ENCODE data around the gene SEMA5A. TPM values are rescaled to one million over a fixed set of nuclear protein-coding genes. Genes with fewer than 3 reads are reported as not detected.

SEMA5A gene
- total and polyA plus RNA-seq, 2 of the 8 experiments (the other 6 are each of a cell fraction or from before 2014, with no cell fraction given), result 5.3 to 8.9 TPM

DNA sequence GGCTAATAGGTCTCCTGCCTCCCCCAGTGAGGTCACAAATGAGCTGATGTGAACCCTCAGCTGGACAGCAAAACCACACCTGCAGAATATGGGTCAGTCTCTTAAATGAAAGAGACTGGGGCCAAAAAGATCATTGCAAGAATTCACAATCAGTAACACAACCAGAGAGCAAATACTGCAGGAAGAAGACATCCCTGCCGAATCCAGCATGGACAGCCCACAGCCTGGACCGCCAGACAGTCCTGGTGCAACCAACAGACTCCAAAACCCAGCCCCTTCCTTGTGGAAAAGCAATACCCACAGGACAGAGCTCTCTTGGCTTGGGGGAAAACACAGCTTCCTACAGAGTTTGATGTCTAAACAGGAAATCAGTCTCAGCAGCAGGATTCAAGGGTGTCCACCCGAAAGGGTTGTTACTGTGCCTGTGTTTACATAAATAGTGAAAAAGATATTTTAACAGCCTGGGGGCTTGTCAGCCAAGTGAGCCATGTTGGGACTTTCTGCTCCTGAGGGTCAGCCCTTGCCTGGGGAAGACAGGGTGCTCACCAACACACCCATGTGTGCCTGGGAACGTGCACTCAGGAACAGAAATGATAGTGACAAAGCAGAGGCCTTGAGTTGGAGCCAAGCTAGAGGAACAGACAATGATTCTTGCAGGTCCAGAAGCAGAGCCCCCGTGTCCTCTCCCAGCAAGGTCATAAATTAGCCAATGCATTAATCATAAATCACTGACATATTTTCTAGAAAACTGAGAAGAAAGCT, 106.2 kb downstream of the SEMA5A start:
- Histone ChIP-seq H3K27me3 (replicated peaks in 1 of 4; ENCODE audit: control insufficient read depth in 3 of 4, extremely low read depth in 1 of 4, insufficient read depth in 3 of 4, low read length in 3 of 4) (no peaks in the 10 kb centered on the region), H2AK5ac (ENCODE audit: low read depth, low read length) (no peak overlapping the region), H2BK20ac (ENCODE audit: low read length) (no peak overlapping the region), H3K56ac (replicated peaks; ENCODE audit: insufficient read length, low read depth, low read length) (no peak overlapping the region), H2AFZ (ENCODE audit: low read length) (no peak overlapping the region), H3K79me1 (ENCODE audit: low read depth, low read length) (no peaks in the 10 kb centered on the region), H2BK15ac (ENCODE audit: low read length) (no peak overlapping the region), H3K27ac (ENCODE audit: low read depth, low read length) (no peak overlapping the region), H3K9me3 (ENCODE audit: insufficient read depth in 2 of 2, low read depth in 1 of 2, low read length in 1 of 2) (peaks cover 2 to 3% of the 10 kb centered on the region in 2 experiments; a peak in 1 of 4 replicates), H3K79me2 (ENCODE audit: control insufficient read depth in 1 of 2, insufficient read depth in 2 of 2, low read length in 2 of 2) (no peaks in the 10 kb centered on the region), H3K36me3 (ENCODE audit: control insufficient read depth in 2 of 4, insufficient read depth in 4 of 4, low read length in 3 of 4) (no peaks in the 10 kb centered on the region; a peak in 2 of 8 replicates), H3K23ac (ENCODE audit: insufficient read length) (no peak overlapping the region), H4K8ac (ENCODE audit: extremely low read depth, insufficient read depth, low read length) (no peak overlapping the region), H3K14ac (ENCODE audit: insufficient read length) (no peak overlapping the region), H4K91ac (replicated peaks; ENCODE audit: insufficient read length, low read length) (no peak overlapping the region), H4K5ac (ENCODE audit: insufficient read length, low read depth, low read length) (no peak overlapping the region), H3K23me2 (ENCODE audit: low read depth, low read length) (no peaks in the 10 kb centered on the region), H3K4me3 (ENCODE audit: extremely low read depth in 1 of 4, insufficient read depth in 2 of 4, low read depth in 3 of 4, low read length in 4 of 4) (no peak overlapping the region), H3K18ac (ENCODE audit: extremely low read depth, low read length) (no peak overlapping the region), H2BK120ac (replicated peaks; ENCODE audit: low read depth, low read length) (no peak overlapping the region), H3K4ac (replicated peaks; ENCODE audit: insufficient read length, low read depth, low read length) (no peak overlapping the region), H3K4me1 (replicated peaks in 1 of 4; ENCODE audit: control insufficient read depth in 3 of 4, insufficient read depth in 4 of 4, low read length in 3 of 4) (no peaks in the 10 kb centered on the region), H2BK12ac (ENCODE audit: low read depth, low read length) (no peak overlapping the region), H4K20me1 (replicated peaks in 1 of 2; ENCODE audit: control insufficient read depth in 1 of 2, insufficient read depth in 2 of 2, low read length in 2 of 2) (no peaks in the 10 kb centered on the region), H3K4me2 (ENCODE audit: insufficient read depth in 1 of 2, low read depth in 2 of 2, low read length in 2 of 2) (no peak overlapping the region), H3K9ac (replicated peaks in 1 of 4; ENCODE audit: extremely low read depth in 1 of 4, low read depth in 3 of 4, low read length in 3 of 4) (no peak overlapping the region), H2BK5ac (ENCODE audit: low read depth, low read length) (no peak overlapping the region)
- ChIA-PET CTCF (ENCODE audit: partially characterized antibody) (interaction anchor here (1.8 kb wide), 1 partner anchor 61 kb away, joined by 5 read pairs; no protein-coding TSS in a partner anchor), POLR2A (ENCODE audit: partially characterized antibody) (no interaction called here)
- DNase-seq (ENCODE audit: low read depth in 1 of 2, low spot score in 2 of 2) (no peak), FAIRE-seq (no peak)
- TF ChIP-seq TAF7 (optimal IDR thresholded peaks at IDR 0.05; ENCODE audit: borderline replicate concordance, low read depth, low read length) (no peak), PHF8 (conservative IDR thresholded peaks at IDR 0.05; ENCODE audit: low read depth, low read length) (no peak), CHD1 (IDR thresholded peaks at IDR 0.05; ENCODE audit: low read depth, low read length) (no peak), SAP30 (IDR thresholded peaks at IDR 0.05; ENCODE audit: insufficient read depth, insufficient replicate concordance, low read length) (no peak), TBP (IDR thresholded peaks at IDR 0.05; ENCODE audit: low read depth, low read length) (no peak), GABPA (IDR thresholded peaks at IDR 0.05; ENCODE audit: borderline replicate concordance, insufficient read depth, low read length) (no peak), JUN (IDR thresholded peaks at IDR 0.05; ENCODE audit: low read depth, low read length) (no peak)
- TF ChIP-seq, protein P1, sequence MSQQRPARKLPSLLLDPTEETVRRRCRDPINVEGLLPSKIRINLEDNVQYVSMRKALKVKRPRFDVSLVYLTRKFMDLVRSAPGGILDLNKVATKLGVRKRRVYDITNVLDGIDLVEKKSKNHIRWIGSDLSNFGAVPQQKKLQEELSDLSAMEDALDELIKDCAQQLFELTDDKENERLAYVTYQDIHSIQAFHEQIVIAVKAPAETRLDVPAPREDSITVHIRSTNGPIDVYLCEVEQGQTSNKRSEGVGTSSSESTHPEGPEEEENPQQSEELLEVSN (IDR thresholded peaks at IDR 0.05), result no peak
- 76% methylated on average over 5 of the region's 5 CpGs; no CpG with 5 or more reads in 1 of the 2 experiments for WGBS, 2 experiments (ENCODE audit: extremely low coverage in 1 of 2, insufficient coverage in 1 of 2, insufficient read length in 1 of 2, insufficient replicate concordance in 2 of 2, low coverage in 1 of 2, low lambda C conversion rate in 2 of 2, missing lambda C conversion rate in 1 of 2)

All from H1 (cell line).